ENCODE results near the gene CLK4. TPM values are rescaled to one million over a fixed set of nuclear protein-coding genes. Genes with fewer than 3 reads are reported as not detected.
A peak's percentile ranks its signal among the peaks of the same experiment; 100 is the strongest.

CLK4 gene
- total RNA-seq, 8 experiments from 2014 or later, result 18.4 to 44.9 (median 27.0) TPM

- no peak for ATAC-seq (replicated peaks in 6 of 8)
- H3K4me3 ChIP-seq, result no peak overlapping the region
- no peak overlapping the region for H3K27ac ChIP-seq
- 30 to 100% (median 81%) methylated on average over 2 to 14 of the region's 21 CpGs; no CpG with 5 or more reads in 1 of the 10 experiments for WGBS, 10 experiments
- in situ Hi-C loops (cut with MboI; ENCODE audit: low pct_unique_long_range_greater_than_20kb in 2 of 9, low sequenced_read_pairs in 9 of 9, unreplicated experiment in 9 of 9), result no loop called here
- no peaks in the 10 kb centered on the region for H3K4me1 ChIP-seq (replicated peaks in 1 of 2)
These were observed 35.1 kb upstream of the CLK4 start for GRCh38 chr5:178661836-178662540.

DNA sequence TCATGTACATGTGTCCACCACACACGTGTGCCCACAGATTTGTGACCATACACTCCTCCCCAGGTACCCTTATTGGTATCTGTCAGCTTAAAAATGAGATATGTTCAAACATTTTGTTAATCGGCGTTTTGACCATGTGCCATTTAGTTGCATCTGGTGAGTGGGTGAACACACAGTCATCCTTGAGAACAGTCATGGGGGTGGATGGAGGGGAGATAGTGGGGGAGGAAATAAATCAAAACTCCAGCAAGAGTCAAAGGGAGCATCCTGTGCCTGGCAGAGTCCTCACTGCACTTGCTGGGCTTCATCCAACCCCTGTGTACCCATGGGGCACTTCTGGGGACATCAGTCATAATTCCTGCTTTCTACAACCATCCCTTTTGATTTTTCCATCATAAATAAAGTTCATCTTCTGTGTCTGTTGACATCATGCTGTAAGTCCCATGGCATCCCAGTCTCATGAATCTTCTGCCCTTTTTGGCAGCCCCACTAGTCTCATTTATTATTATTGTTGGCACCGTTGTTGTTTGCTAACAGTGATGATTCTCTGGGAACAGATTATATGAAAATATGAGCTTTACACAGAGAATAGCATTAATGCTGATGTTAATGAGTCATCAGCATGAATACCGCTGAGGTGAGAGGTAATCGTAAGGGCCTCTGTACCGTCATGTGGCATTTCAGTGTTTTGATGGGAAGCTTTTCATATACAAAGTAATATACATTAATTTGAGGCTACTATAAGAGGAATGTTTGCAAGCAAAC is 24.4 kb upstream of the CLK4 start:
- in situ Hi-C loops (cut with MboI; ENCODE audit: low pct_unique_long_range_greater_than_20kb in 2 of 9, low sequenced_read_pairs in 9 of 9, unreplicated experiment in 9 of 9), result no loop called here
- WGBS, 10 experiments, result 40 to 96% (median 80%) methylated on average over 1 to 6 of the region's 7 CpGs
- no peak overlapping the region for H3K4me3 ChIP-seq
- no peaks in the 10 kb centered on the region for H3K4me1 ChIP-seq (replicated peaks in 1 of 2)
- no peak overlapping the region for H3K27ac ChIP-seq
- no peak for ATAC-seq (replicated peaks in 6 of 8)

- no peak for ATAC-seq (replicated peaks in 6 of 8)
- H3K4me1 ChIP-seq (replicated peaks in 1 of 2), result no peaks in the 10 kb centered on the region
- H3K27ac ChIP-seq, result no peak overlapping the region
- no peak overlapping the region for H3K4me3 ChIP-seq
- in situ Hi-C loops (cut with MboI; ENCODE audit: low pct_unique_long_range_greater_than_20kb in 2 of 9, low sequenced_read_pairs in 9 of 9, unreplicated experiment in 9 of 9), result no loop called here
- WGBS, 10 experiments, result 22 to 100% (median 73%) methylated on average over 1 to 5 of the region's 5 CpGs; no CpG with 5 or more reads in 1 of the 10 experiments
These were observed 23.4 kb upstream of the CLK4 start for GRCh38 chr5:178650214-178650613.

DNA sequence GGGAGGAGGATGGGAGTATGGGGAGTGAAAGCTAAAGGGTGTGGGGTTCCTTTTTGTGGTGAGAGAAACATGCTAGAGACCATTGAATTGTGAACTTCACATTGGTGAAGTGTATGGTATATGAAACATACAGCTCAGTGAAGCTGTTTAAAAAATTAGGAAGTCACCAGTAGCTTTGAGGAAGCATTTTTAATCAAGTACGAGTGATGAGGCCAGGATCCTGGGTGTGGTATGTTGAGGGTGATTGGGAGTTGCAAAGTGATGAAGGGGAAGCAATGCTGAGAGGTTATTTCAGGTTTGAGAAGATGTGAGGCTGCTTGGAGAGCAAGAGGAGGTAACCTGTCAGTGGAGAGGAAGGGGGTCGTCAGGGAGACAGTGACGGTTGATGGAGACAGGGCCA is 22.7 kb upstream of the CLK4 start:
- no peak for ATAC-seq (replicated peaks in 6 of 8)
- in situ Hi-C loops (cut with MboI; ENCODE audit: low pct_unique_long_range_greater_than_20kb in 2 of 9, low sequenced_read_pairs in 9 of 9, unreplicated experiment in 9 of 9), result no loop called here
- Histone ChIP-seq H3K27ac (no peak overlapping the region), H3K4me3 (no peak overlapping the region), H3K4me1 (replicated peaks in 1 of 2) (no peaks in the 10 kb centered on the region)
- 40 to 100% (median 71%) methylated on average over 1 to 3 of the region's 3 CpGs; no CpG with 5 or more reads in 5 of the 10 experiments for WGBS, 10 experiments

DNA sequence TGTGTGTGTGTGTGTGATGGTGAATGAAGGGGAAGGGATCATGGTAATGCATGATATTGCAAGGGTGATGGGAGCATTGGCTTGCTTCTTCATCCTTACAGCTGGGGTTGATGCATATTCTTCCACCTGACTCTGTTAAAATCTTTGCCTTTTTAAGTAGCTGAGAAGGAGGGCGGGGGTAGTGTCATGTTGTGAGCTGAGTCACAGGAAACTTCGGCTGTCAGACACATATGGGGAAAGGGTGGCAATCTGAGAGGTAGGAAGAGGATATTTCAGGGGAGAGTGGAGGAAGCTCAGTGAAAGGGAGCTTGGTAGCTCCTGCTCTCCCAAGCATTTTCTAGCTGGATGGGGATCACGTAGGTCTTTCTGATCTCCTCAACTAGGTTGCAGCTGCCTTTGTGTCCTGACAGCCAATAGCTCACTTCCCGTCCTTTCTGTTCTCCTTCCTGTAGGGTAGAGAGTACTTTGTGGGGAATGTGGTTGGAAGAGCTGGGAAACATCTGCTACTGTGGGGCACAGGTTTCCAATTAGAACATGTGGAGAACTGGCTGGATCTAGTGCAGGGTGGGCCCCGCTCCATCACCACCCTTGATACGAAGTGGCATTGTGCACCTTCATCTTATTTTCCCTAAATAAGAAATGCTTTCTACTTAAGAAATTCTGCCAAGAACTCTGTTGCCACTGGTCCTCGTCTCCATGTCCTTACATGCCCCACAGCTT is 18.1 kb upstream of the CLK4 start:
- ATAC-seq (replicated peaks in 6 of 8), result peak in 3 of 8 experiments; percentile 26 to 97 (median 93)

GRCh38 chr5:178642351-178642909 is 15.6 kb upstream of the CLK4 start:
- Histone ChIP-seq H3K4me1 (replicated peaks in 1 of 2) (no peaks in the 10 kb centered on the region), H3K4me3 (no peak overlapping the region), H3K27ac (no peak overlapping the region)
- 0 to 100% (median 73%) methylated on average over 1 of the region's 1 CpG; no CpG with 5 or more reads in 6 of the 10 experiments for WGBS, 10 experiments
- in situ Hi-C loops (cut with MboI; ENCODE audit: low pct_unique_long_range_greater_than_20kb in 2 of 9, low sequenced_read_pairs in 9 of 9, unreplicated experiment in 9 of 9), result no loop called here
- ATAC-seq (replicated peaks in 6 of 8), result peak in 2 of 8 experiments; percentile 26 to 54

More for the DNA sequence above, 18.1 kb upstream of the CLK4 start:
- H3K4me1 ChIP-seq (replicated peaks in 1 of 2), result no peaks in the 10 kb centered on the region
- in situ Hi-C loops (cut with MboI; ENCODE audit: low pct_unique_long_range_greater_than_20kb in 2 of 9, low sequenced_read_pairs in 9 of 9, unreplicated experiment in 9 of 9), result no loop called here
- no peak overlapping the region for H3K4me3 ChIP-seq
- H3K27ac ChIP-seq, result no peak overlapping the region
- 17 to 79% (median 48%) methylated on average over 1 to 4 of the region's 7 CpGs; no CpG with 5 or more reads in 3 of the 10 experiments for WGBS, 10 experiments

GRCh38 chr5:178641711-178642110 is 14.9 kb upstream of the CLK4 start:
- no peaks in the 10 kb centered on the region for H3K4me1 ChIP-seq (replicated peaks in 1 of 2)
- no peak overlapping the region for H3K27ac ChIP-seq
- no peak for ATAC-seq (replicated peaks in 6 of 8)
- WGBS, 10 experiments, result 41 to 91% (median 57%) methylated on average over 1 to 6 of the region's 9 CpGs; no CpG with 5 or more reads in 2 of the 10 experiments
- in situ Hi-C loops (cut with MboI; ENCODE audit: low pct_unique_long_range_greater_than_20kb in 2 of 9, low sequenced_read_pairs in 9 of 9, unreplicated experiment in 9 of 9), result no loop called here
- H3K4me3 ChIP-seq, result no peak overlapping the region

- whole genome bisulfite sequencing, 10 experiments, result 64 to 93% (median 80%) methylated on average over 4 to 12 of the region's 13 CpGs; no CpG with 5 or more reads in 1 of the 10 experiments
- H3K4me3 ChIP-seq, result no peak overlapping the region
- no peak for ATAC-seq (replicated peaks in 6 of 8)
- in situ Hi-C loops (cut with MboI; ENCODE audit: low pct_unique_long_range_greater_than_20kb in 2 of 9, low sequenced_read_pairs in 9 of 9, unreplicated experiment in 9 of 9), result no loop called here
- no peaks in the 10 kb centered on the region for H3K4me1 ChIP-seq (replicated peaks in 1 of 2)
- H3K27ac ChIP-seq, result no peak overlapping the region
These were observed 13.6 kb upstream of the CLK4 start for GRCh38 chr5:178640331-178641045.

- Histone ChIP-seq H3K4me1 (replicated peaks in 1 of 2) (no peaks in the 10 kb centered on the region), H3K27ac (no peak overlapping the region), H3K4me3 (no peak overlapping the region)
- 0 to 100% (median 78%) methylated on average over 1 to 9 of the region's 9 CpGs for WGBS, 10 experiments
- in situ Hi-C loops (cut with MboI; ENCODE audit: low pct_unique_long_range_greater_than_20kb in 2 of 9, low sequenced_read_pairs in 9 of 9, unreplicated experiment in 9 of 9), result no loop called here
- peak in 2 of 8 experiments; percentile 48 for ATAC-seq (replicated peaks in 6 of 8)
These were observed 10.7 kb upstream of the CLK4 start for GRCh38 chr5:178637356-178638074.

DNA sequence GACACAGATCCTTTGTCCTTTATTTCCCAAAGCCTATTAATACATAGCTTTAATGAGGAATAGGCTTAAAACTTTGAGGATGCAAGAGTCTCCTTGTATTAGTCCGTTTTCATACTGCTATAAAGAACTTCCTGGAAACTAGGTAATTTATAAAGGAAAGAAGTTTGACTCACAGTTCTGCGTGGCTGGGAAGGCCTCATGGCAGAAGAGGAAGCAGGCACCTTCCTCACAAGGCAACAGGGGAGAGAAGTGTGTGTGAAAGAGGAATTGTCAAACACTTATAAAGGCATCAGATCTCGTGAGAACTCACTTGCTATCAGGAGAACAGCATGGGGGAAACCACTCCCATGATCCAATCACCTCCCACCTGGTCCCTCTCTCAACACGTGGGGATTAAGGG is 5.4 kb upstream of the CLK4 start:
- H3K4me3 ChIP-seq, result no peak overlapping the region
- no peaks in the 10 kb centered on the region for H3K4me1 ChIP-seq (replicated peaks in 1 of 2)
- ATAC-seq (replicated peaks in 6 of 8), result no peak
- 0 to 75% (median 49%) methylated on average over 1 to 4 of the region's 4 CpGs; no CpG with 5 or more reads in 2 of the 10 experiments for WGBS, 10 experiments
- no peak overlapping the region for H3K27ac ChIP-seq
- in situ Hi-C loops (cut with MboI; ENCODE audit: low pct_unique_long_range_greater_than_20kb in 2 of 9, low sequenced_read_pairs in 9 of 9, unreplicated experiment in 9 of 9), result no loop called here

- 29 to 60% (median 42%) methylated on average over 1 to 2 of the region's 2 CpGs; no CpG with 5 or more reads in 4 of the 10 experiments for WGBS, 10 experiments
- in situ Hi-C loops (cut with MboI; ENCODE audit: low pct_unique_long_range_greater_than_20kb in 2 of 9, low sequenced_read_pairs in 9 of 9, unreplicated experiment in 9 of 9), result no loop called here
- H3K4me1 ChIP-seq (replicated peaks in 1 of 2), result no peaks in the 10 kb centered on the region
- H3K4me3 ChIP-seq, result no peak overlapping the region
- H3K27ac ChIP-seq, result no peak overlapping the region
- ATAC-seq (replicated peaks in 6 of 8), result no peak
These were observed 4.1 kb upstream of the CLK4 start for GRCh38 chr5:178630951-178631350.

GRCh38 chr5:178630475-178630930 is 3.7 kb upstream of the CLK4 start:
- Histone ChIP-seq H3K4me1 (replicated peaks in 1 of 2) (no peaks in the 10 kb centered on the region), H3K4me3 (no peak overlapping the region), H3K27ac (no peak overlapping the region)
- WGBS, 10 experiments, result 0 to 80% (median 35%) methylated on average over 1 to 3 of the region's 4 CpGs; no CpG with 5 or more reads in 2 of the 10 experiments
- ATAC-seq (replicated peaks in 6 of 8), result peak in 2 of 8 experiments; percentile 6 to 8
- in situ Hi-C loops (cut with MboI; ENCODE audit: low pct_unique_long_range_greater_than_20kb in 2 of 9, low sequenced_read_pairs in 9 of 9, unreplicated experiment in 9 of 9), result no loop called here

All from motor neuron (in vitro differentiated cells).